ENCODE measurements around the gene CERK.

DNA sequence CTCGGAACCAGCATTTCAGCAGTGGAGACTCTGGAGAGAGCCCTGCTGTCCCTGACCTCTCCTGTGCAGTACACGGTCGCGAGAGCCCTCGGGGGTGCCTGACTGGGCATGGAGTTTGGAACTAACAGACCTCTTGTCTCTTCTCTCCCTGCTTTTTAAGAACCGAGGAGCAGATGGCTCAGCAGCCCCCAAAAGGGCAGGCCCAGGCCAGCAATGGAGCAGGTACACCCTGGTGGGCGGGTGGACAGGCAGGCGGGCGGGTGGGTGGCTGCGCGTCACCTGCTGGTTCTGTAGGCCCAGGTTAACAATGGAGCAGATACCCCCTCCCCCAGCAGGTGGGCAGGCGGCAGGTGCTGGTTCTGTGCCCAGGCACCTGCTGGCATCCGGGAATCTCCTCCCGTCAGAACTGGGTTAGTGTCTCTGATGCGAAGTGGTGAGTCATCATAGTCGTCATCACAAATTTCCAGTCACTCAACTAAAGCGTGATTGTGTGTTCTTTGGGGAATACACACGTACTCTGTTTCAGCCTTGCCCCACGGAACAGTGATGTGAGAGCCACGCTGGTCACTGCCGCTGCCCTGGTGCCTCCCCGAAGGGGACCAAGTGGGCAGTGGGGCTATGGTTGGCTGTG is 76.7 kb downstream of the CERK start:
- TF ChIP-seq TRIM28 (IDR thresholded peaks at IDR 0.05) = no peak
- TF ChIP-seq SIN3A (IDR thresholded peaks at IDR 0.05; ENCODE audit: borderline replicate concordance in 2 of 2, control insufficient read depth in 1 of 2, low read depth in 2 of 2, low read length in 2 of 2) = no peak
- TF ChIP-seq TBP (optimal IDR thresholded peaks at IDR 0.05; ENCODE audit: low read depth, low read length) = no peak
- no peak for TF ChIP-seq ZNF77 (CRISPR knock-in tag; IDR thresholded peaks at IDR 0.05)
- TF ChIP-seq ZNF133 (CRISPR knock-in tag; IDR thresholded peaks at IDR 0.05) = no peak
- TF ChIP-seq, protein P1, sequence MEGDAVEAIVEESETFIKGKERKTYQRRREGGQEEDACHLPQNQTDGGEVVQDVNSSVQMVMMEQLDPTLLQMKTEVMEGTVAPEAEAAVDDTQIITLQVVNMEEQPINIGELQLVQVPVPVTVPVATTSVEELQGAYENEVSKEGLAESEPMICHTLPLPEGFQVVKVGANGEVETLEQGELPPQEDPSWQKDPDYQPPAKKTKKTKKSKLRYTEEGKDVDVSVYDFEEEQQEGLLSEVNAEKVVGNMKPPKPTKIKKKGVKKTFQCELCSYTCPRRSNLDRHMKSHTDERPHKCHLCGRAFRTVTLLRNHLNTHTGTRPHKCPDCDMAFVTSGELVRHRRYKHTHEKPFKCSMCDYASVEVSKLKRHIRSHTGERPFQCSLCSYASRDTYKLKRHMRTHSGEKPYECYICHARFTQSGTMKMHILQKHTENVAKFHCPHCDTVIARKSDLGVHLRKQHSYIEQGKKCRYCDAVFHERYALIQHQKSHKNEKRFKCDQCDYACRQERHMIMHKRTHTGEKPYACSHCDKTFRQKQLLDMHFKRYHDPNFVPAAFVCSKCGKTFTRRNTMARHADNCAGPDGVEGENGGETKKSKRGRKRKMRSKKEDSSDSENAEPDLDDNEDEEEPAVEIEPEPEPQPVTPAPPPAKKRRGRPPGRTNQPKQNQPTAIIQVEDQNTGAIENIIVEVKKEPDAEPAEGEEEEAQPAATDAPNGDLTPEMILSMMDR (IDR thresholded peaks at IDR 0.05 in 2 of 3, conservative IDR thresholded peaks at IDR 0.05 in 1 of 3; ENCODE audit: insufficient read depth in 2 of 3, low read depth in 1 of 3, low read length in 3 of 3) = no peak
- no peak for TF ChIP-seq U2AF1 (optimal IDR thresholded peaks at IDR 0.05; ENCODE audit: low read depth, low read length)
- no peak for TF ChIP-seq CREB1 (IDR thresholded peaks at IDR 0.05)
- no peak for TF ChIP-seq CREB1 (CRISPR knock-in tag; IDR thresholded peaks at IDR 0.05)
- TF ChIP-seq, protein P2, sequence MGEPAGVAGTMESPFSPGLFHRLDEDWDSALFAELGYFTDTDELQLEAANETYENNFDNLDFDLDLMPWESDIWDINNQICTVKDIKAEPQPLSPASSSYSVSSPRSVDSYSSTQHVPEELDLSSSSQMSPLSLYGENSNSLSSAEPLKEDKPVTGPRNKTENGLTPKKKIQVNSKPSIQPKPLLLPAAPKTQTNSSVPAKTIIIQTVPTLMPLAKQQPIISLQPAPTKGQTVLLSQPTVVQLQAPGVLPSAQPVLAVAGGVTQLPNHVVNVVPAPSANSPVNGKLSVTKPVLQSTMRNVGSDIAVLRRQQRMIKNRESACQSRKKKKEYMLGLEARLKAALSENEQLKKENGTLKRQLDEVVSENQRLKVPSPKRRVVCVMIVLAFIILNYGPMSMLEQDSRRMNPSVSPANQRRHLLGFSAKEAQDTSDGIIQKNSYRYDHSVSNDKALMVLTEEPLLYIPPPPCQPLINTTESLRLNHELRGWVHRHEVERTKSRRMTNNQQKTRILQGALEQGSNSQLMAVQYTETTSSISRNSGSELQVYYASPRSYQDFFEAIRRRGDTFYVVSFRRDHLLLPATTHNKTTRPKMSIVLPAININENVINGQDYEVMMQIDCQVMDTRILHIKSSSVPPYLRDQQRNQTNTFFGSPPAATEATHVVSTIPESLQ (CRISPR knock-in tag; IDR thresholded peaks at IDR 0.05) = no peak
- TF ChIP-seq, protein P3, sequence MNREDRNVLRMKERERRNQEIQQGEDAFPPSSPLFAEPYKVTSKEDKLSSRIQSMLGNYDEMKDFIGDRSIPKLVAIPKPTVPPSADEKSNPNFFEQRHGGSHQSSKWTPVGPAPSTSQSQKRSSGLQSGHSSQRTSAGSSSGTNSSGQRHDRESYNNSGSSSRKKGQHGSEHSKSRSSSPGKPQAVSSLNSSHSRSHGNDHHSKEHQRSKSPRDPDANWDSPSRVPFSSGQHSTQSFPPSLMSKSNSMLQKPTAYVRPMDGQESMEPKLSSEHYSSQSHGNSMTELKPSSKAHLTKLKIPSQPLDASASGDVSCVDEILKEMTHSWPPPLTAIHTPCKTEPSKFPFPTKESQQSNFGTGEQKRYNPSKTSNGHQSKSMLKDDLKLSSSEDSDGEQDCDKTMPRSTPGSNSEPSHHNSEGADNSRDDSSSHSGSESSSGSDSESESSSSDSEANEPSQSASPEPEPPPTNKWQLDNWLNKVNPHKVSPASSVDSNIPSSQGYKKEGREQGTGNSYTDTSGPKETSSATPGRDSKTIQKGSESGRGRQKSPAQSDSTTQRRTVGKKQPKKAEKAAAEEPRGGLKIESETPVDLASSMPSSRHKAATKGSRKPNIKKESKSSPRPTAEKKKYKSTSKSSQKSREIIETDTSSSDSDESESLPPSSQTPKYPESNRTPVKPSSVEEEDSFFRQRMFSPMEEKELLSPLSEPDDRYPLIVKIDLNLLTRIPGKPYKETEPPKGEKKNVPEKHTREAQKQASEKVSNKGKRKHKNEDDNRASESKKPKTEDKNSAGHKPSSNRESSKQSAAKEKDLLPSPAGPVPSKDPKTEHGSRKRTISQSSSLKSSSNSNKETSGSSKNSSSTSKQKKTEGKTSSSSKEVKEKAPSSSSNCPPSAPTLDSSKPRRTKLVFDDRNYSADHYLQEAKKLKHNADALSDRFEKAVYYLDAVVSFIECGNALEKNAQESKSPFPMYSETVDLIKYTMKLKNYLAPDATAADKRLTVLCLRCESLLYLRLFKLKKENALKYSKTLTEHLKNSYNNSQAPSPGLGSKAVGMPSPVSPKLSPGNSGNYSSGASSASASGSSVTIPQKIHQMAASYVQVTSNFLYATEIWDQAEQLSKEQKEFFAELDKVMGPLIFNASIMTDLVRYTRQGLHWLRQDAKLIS (CRISPR knock-in tag; IDR thresholded peaks at IDR 0.05) = no peak
